HL-60 (cell line): ENCODE data around the gene P2RX1.
"Not testable (repeated sequence)": the region's sequence is repeated elsewhere in the genome, so short reads cannot be mapped to it uniquely, and the experiment has no call there.

Experiments used
- DNase-seq, 2 experiments: peaks; one replicate each; pipeline ENCODE4 v3.0.0-alpha.2; 2010 to 2020; ENCODE audit warnings: low read depth in 1 of 2, low spot score in 1 of 2
- H3K27ac ChIP-seq: fragments of 250-450 bp; sonication (Bioruptor Pico); replicated peaks from 2 replicates; pipeline ENCODE4 v1.5.1; 2020; ENCODE audit warnings: mild to moderate bottlenecking, moderate library complexity
- H3K27me3 ChIP-seq: fragments of 250-450 bp; sonication (Bioruptor Pico); 2 replicates; pipeline ENCODE4 v1.5.1; 2021; ENCODE audit warnings: mild to moderate bottlenecking, moderate library complexity; ENCODE audit not compliant: insufficient read depth, poor library complexity, severe bottlenecking
- H3K4me3 ChIP-seq: replicated peaks from 2 replicates; pipeline ENCODE4 v1.5.1; 2011; ENCODE audit warnings: mild to moderate bottlenecking, control low read depth, low read length; ENCODE audit not compliant: insufficient read depth
- CTCF ChIP-seq: IDR thresholded peaks from one replicate; pipeline ENCODE4 v1.5.1; 2011; ENCODE audit warnings: low read length, control low read depth, inconsistent platforms; ENCODE audit not compliant: insufficient read depth
- GABPA ChIP-seq: IDR thresholded peaks from 2 replicates; pipeline ENCODE4 v1.6.1; 2012; ENCODE audit warnings: low read depth
- POLR2AphosphoS5 ChIP-seq: IDR thresholded peaks from 2 replicates; pipeline ENCODE4 v1.6.1; 2012; ENCODE audit warnings: low read depth
- REST ChIP-seq: IDR thresholded peaks from 2 replicates; pipeline ENCODE4 v1.6.1; 2012; ENCODE audit warnings: low read depth; ENCODE audit not compliant: insufficient replicate concordance
- SPI1 ChIP-seq: IDR thresholded peaks from 2 replicates; pipeline ENCODE4 v1.6.1; 2012; ENCODE audit warnings: low read depth, mild to moderate bottlenecking, borderline replicate concordance

Gene P2RX1

GRCh38 chr17:3951003-3951402 is 34.7 kb upstream of the P2RX1 start:
- no peak for DNase-seq
- H3K27ac ChIP-seq: no peak overlapping the region
- no peak overlapping the region for H3K4me3 ChIP-seq
- H3K27me3 ChIP-seq: no peaks in the 10 kb centered on the region
- TF ChIP-seq REST: no peak

GRCh38 chr17:3950584-3950983 is 34.3 kb upstream of the P2RX1 start:
- no peak overlapping the region for H3K4me3 ChIP-seq
- no peak for TF ChIP-seq SPI1
- no peak for TF ChIP-seq POLR2AphosphoS5
- TF ChIP-seq CTCF: no peak
- TF ChIP-seq GABPA: no peak
- no peak for TF ChIP-seq REST
- H3K27ac ChIP-seq: no peak overlapping the region
- no peak for DNase-seq
- H3K27me3 ChIP-seq: no peaks in the 10 kb centered on the region

GRCh38 chr17:3949418-3949817 is 33.2 kb upstream of the P2RX1 start:
- DNase-seq: no peak
- Histone ChIP-seq H3K27me3 (no peaks in the 10 kb centered on the region), H3K4me3 (no peak overlapping the region), H3K27ac (no peak overlapping the region)
- TF ChIP-seq SPI1 (no peak), POLR2AphosphoS5 (no peak), CTCF (no peak), GABPA (no peak), REST (no peak)

- not testable (repeated sequence) for H3K4me3 ChIP-seq, H3K27ac ChIP-seq, DNase-seq, H3K27me3 ChIP-seq
These were observed 32.3 kb upstream of the P2RX1 start for GRCh38 chr17:3948551-3948950.
